ENCODE measurements around the gene SSPN.

GRCh38 chr12:26239852-26240815 lies 44.8 kb downstream of the SSPN start:
- no peak for TF ChIP-seq EZH2 (IDR thresholded peaks at IDR 0.05; ENCODE audit: insufficient read depth, low read length)
- TF ChIP-seq CTCF (IDR thresholded peaks at IDR 0.05; ENCODE audit: insufficient read depth, low read depth, low read length), result no peak
